Measurements from ENCODE around the gene DRC3.

Gene DRC3

GRCh38 chr17:17972126-17972951 is at the start of gene DRC3, which contains the start of gene TOM1L2:
Gene DRC3 (plus strand): TSS chr17:17972862. CDS start chr17:17977599, 4,737 bp downstream.
Gene TOM1L2 (minus strand): TSS chr17:17972400. CDS start chr17:17972313, 87 bp downstream.
- TF ChIP-seq ZFP3 (CRISPR knock-in tag; IDR thresholded peaks at IDR 0.05) (no peak), BACH2 (CRISPR knock-in tag; IDR thresholded peaks at IDR 0.05; ENCODE audit: borderline replicate concordance) (no peak), ISL1 (CRISPR knock-in tag; IDR thresholded peaks at IDR 0.05) (no peak), ZNF8 (CRISPR knock-in tag; IDR thresholded peaks at IDR 0.05) (no peak), ZC3H10 (CRISPR knock-in tag; IDR thresholded peaks at IDR 0.05) (no peak), POU6F1 (CRISPR knock-in tag; IDR thresholded peaks at IDR 0.05; ENCODE audit: borderline replicate concordance, low read depth) (no peak), TCF4 (CRISPR knock-in tag; IDR thresholded peaks at IDR 0.05; ENCODE audit: borderline replicate concordance) (no peak), PATZ1 (CRISPR knock-in tag; IDR thresholded peaks at IDR 0.05; ENCODE audit: borderline replicate concordance) (no peak), ESRRG (CRISPR knock-in tag; IDR thresholded peaks at IDR 0.05) (no peak), CSDC2 (CRISPR knock-in tag; IDR thresholded peaks at IDR 0.05) (no peak), CSRNP3 (CRISPR knock-in tag; IDR thresholded peaks at IDR 0.05) (no peak), ZFP30 (CRISPR knock-in tag; IDR thresholded peaks at IDR 0.05) (no peak), SNAI2 (CRISPR knock-in tag; IDR thresholded peaks at IDR 0.05) (no peak; the same call in 1 of the 2 replicates)
- peak; percentile 95 for ATAC-seq

GRCh38 chr17:17924131-17924856 is 48.4 kb upstream of the DRC3 start:
- TF ChIP-seq ZNF565 (CRISPR knock-in tag; conservative IDR thresholded peaks at IDR 0.05; ENCODE audit: low read depth) (no peak), OSR1 (CRISPR knock-in tag; IDR thresholded peaks at IDR 0.05) (no peak), POU6F1 (CRISPR knock-in tag; IDR thresholded peaks at IDR 0.05; ENCODE audit: borderline replicate concordance, low read depth) (no peak)
- ATAC-seq: no peak

GRCh38 chr17:17924857-17925250 is 47.8 kb upstream of the DRC3 start:
- no peak for ATAC-seq
- TF ChIP-seq TOX (CRISPR knock-in tag; IDR thresholded peaks at IDR 0.05; ENCODE audit: borderline replicate concordance): no peak
- TF ChIP-seq PPARA (CRISPR knock-in tag; IDR thresholded peaks at IDR 0.05; ENCODE audit: borderline replicate concordance): no peak
- no peak for TF ChIP-seq CREB5 (CRISPR knock-in tag; IDR thresholded peaks at IDR 0.05; ENCODE audit: low read depth)
- TF ChIP-seq PATZ1 (CRISPR knock-in tag; IDR thresholded peaks at IDR 0.05; ENCODE audit: borderline replicate concordance): no peak
- no peak for TF ChIP-seq ZC3H10 (CRISPR knock-in tag; IDR thresholded peaks at IDR 0.05)
- TF ChIP-seq SNAI2 (CRISPR knock-in tag; IDR thresholded peaks at IDR 0.05): no peak
- no peak for TF ChIP-seq CSRNP3 (CRISPR knock-in tag; IDR thresholded peaks at IDR 0.05)
- no peak for TF ChIP-seq ISL1 (CRISPR knock-in tag; IDR thresholded peaks at IDR 0.05)
- TF ChIP-seq ZNF70 (CRISPR knock-in tag; IDR thresholded peaks at IDR 0.05): no peak
- TF ChIP-seq OSR1 (CRISPR knock-in tag; IDR thresholded peaks at IDR 0.05): no peak
- no peak for TF ChIP-seq ARNTL (CRISPR knock-in tag; IDR thresholded peaks at IDR 0.05; ENCODE audit: borderline replicate concordance, low read depth)
- TF ChIP-seq RARB (CRISPR knock-in tag; IDR thresholded peaks at IDR 0.05): no peak
- no peak for TF ChIP-seq ESRRG (CRISPR knock-in tag; IDR thresholded peaks at IDR 0.05)
- no peak for TF ChIP-seq ZFP3 (CRISPR knock-in tag; IDR thresholded peaks at IDR 0.05)
- TF ChIP-seq CSDC2 (CRISPR knock-in tag; IDR thresholded peaks at IDR 0.05): no peak
- no peak for TF ChIP-seq ZNF8 (CRISPR knock-in tag; IDR thresholded peaks at IDR 0.05)
- TF ChIP-seq GLIS3 (CRISPR knock-in tag; IDR thresholded peaks at IDR 0.05): no peak
- TF ChIP-seq TCF4 (CRISPR knock-in tag; IDR thresholded peaks at IDR 0.05; ENCODE audit: borderline replicate concordance): no peak

Data from SK-N-SH treated with all-trans-retinoic acid at 6 μM for 48 hours (cell line).